ENCODE data around the gene ZNF606. TPM values are rescaled to one million over a fixed set of nuclear protein-coding genes. Genes with fewer than 3 reads are reported as not detected.
"Not testable (repeated sequence)": the region's sequence is repeated elsewhere in the genome, so short reads cannot be mapped to it uniquely, and the experiment has no call there.

Gene ZNF606
- total RNA-seq, 1 donor, result 17.9 TPM

GRCh38 chr19:58014141-58014540, 11.5 kb upstream of the ZNF606 start:
- DNase-seq (ENCODE audit: low read depth), result no peak
- no peak overlapping the region for H3K4me3 ChIP-seq (ENCODE audit: low read depth, low read length)
- no peak for TF ChIP-seq CTCF (IDR thresholded peaks at IDR 0.05; ENCODE audit: insufficient read depth, low read length)

- TF ChIP-seq CTCF (IDR thresholded peaks at IDR 0.05; ENCODE audit: insufficient read depth, low read length), result no peak
- no peak for DNase-seq (ENCODE audit: low read depth)
- H3K4me3 ChIP-seq (ENCODE audit: low read depth, low read length), result no peak overlapping the region
Observed at GRCh38 chr19:58010507-58010906, 7.9 kb upstream of the ZNF606 start.

GRCh38 chr19:58009666-58010301, 7.2 kb upstream of the ZNF606 start:
- TF ChIP-seq CTCF (IDR thresholded peaks at IDR 0.05; ENCODE audit: insufficient read depth, low read length), result no peak
- H3K4me3 ChIP-seq (ENCODE audit: low read depth, low read length), result peak overlapping the region; percentile 47
- DNase-seq (ENCODE audit: low read depth), result peak; percentile 67

GRCh38 chr19:58009301-58009665, 6.7 kb upstream of the ZNF606 start:
- DNase-seq (ENCODE audit: low read depth), result no peak
- peak overlapping the region; percentile 47 for H3K4me3 ChIP-seq (ENCODE audit: low read depth, low read length)
- no peak for TF ChIP-seq CTCF (IDR thresholded peaks at IDR 0.05; ENCODE audit: insufficient read depth, low read length)

GRCh38 chr19:58008877-58009276, 6.3 kb upstream of the ZNF606 start:
- not testable (repeated sequence) for H3K4me3 ChIP-seq (ENCODE audit: low read depth, low read length); DNase-seq (ENCODE audit: low read depth)

- TF ChIP-seq CTCF (IDR thresholded peaks at IDR 0.05; ENCODE audit: insufficient read depth, low read length), result no peak
- DNase-seq (ENCODE audit: low read depth), result no peak
Observed at GRCh38 chr19:58007285-58007684, 4.7 kb upstream of the ZNF606 start.

GRCh38 chr19:58003174-58003828, 681 bp upstream of the ZNF606 start:
- DNase-seq (ENCODE audit: low read depth), result peak; percentile 35
- H3K4me3 ChIP-seq (ENCODE audit: low read depth, low read length), result peak overlapping the region; percentile 84
- no peak for TF ChIP-seq CTCF (IDR thresholded peaks at IDR 0.05; ENCODE audit: insufficient read depth, low read length)

More at GRCh38 chr19:58007285-58007684, 4.7 kb upstream of the ZNF606 start:
- no peak overlapping the region for H3K4me3 ChIP-seq (ENCODE audit: low read depth, low read length)

All from fibroblast of the aortic adventitia (primary cell).